Caco-2 (cell line): ENCODE data around the gene SLC24A1. TPM values are rescaled to one million over a fixed set of nuclear protein-coding genes. Genes with fewer than 3 reads are reported as not detected.

Experiments used
- BruUV-seq: library from RNA; stranded (reverse); fragments of 400-500 nt; replicated peaks from 2 replicates; lab custom pipeline; 2021; lab: Mats Ljungman, UMichigan
- CTCF ChIA-PET: fragments of 300-600 bp; sonication (Branson Sonifier 250); formaldehyde crosslinking; loops from one replicate; lab custom pipeline; 2022; ENCODE audit warnings: antibody characterized with exemption; lab: Charles Lee
- POLR2A ChIA-PET: fragments of 300-600 bp; sonication (Branson Sonifier 250); formaldehyde crosslinking; loops from one replicate; lab custom pipeline; 2022; ENCODE audit warnings: antibody characterized with exemption; lab: Charles Lee
- DNase-seq, 2 experiments: peaks; one replicate each; pipeline versions ENCODE4 v3.0.0 to v3.0.0-alpha.2; 2020 to 2022
- H3K27me3 ChIP-seq: replicated peaks from 2 replicates; pipeline ENCODE4 v1.6.0; 2011; ENCODE audit warnings: low read length; ENCODE audit not compliant: control insufficient read depth, insufficient read depth
- H3K36me3 ChIP-seq: 2 replicates; pipeline ENCODE4 v1.5.1; 2011; ENCODE audit warnings: low read length; ENCODE audit not compliant: control insufficient read depth, insufficient read depth
- H3K4me1 ChIP-seq: fragments of 250-450 bp; sonication (Bioruptor Pico); 2 replicates; pipeline ENCODE4 v1.5.1; 2020; ENCODE audit warnings: mild to moderate bottlenecking
- H3K4me3 ChIP-seq: 2 replicates; pipeline ENCODE4 v1.5.1; 2011; ENCODE audit warnings: low read depth, mild to moderate bottlenecking, control low read depth, low read length
- H3K9me3 ChIP-seq: fragments of 250-450 bp; sonication (Bioruptor Pico); 2 replicates; pipeline ENCODE4 v1.5.1; 2020; ENCODE audit warnings: mild to moderate bottlenecking, moderate library complexity
- H3K27ac Mint-ChIP-seq: one replicate; pipeline ENCODE4 v1.8.0; 2022; ENCODE audit warnings: mixed read lengths; ENCODE audit not compliant: unreplicated experiment
- H3K27me3 Mint-ChIP-seq: one replicate; pipeline ENCODE4 v1.8.0; 2022; ENCODE audit warnings: mixed read lengths; ENCODE audit not compliant: insufficient read depth, unreplicated experiment
- H3K36me3 Mint-ChIP-seq: one replicate; pipeline ENCODE4 v1.8.0; 2022; ENCODE audit warnings: mild to moderate bottlenecking, mixed read lengths; ENCODE audit not compliant: insufficient read depth, unreplicated experiment
- H3K4me1 Mint-ChIP-seq: one replicate; pipeline ENCODE4 v1.8.0; 2022; ENCODE audit warnings: low read depth, mixed read lengths; ENCODE audit not compliant: unreplicated experiment
- H3K4me3 Mint-ChIP-seq: one replicate; pipeline ENCODE4 v1.8.0; 2022; ENCODE audit warnings: mild to moderate bottlenecking, moderate library complexity, mixed read lengths; ENCODE audit not compliant: unreplicated experiment
- H3K9me3 Mint-ChIP-seq: one replicate; pipeline ENCODE4 v1.8.0; 2022; ENCODE audit warnings: mixed read lengths; ENCODE audit not compliant: unreplicated experiment
- CTCF ChIP-seq, 2 experiments: fragments of 200-600 bp in 1 of 2; IDR thresholded peaks; 1 replicate in 1 of 2; 2 replicates in 1 of 2; pipeline versions ENCODE4 v1.5.1 to v1.8.0; 2011 to 2022; ENCODE audit warnings: antibody characterized with exemption in 1 of 2, control low read depth in 1 of 2, inconsistent platforms in 1 of 2, low read depth in 1 of 2, low read length in 1 of 2, mild to moderate bottlenecking in 1 of 2, moderate library complexity in 1 of 2; ENCODE audit not compliant: insufficient read depth in 1 of 2, severe bottlenecking in 1 of 2, unreplicated experiment in 1 of 2
- intact Hi-C: fragments of 100-400 bp; cut with micrococcal nuclease; formaldehyde crosslinking; loops from one replicate; pipeline ENCODE4 v1.10.0; 2022; ENCODE audit not compliant: unreplicated experiment
- total RNA-seq: library from RNA; stranded (reverse); gene quantifications from 2 replicates; pipeline ENCODE4 v1.2.3, GENCODE V29; 2022

Gene SLC24A1
- total RNA-seq, 1 experiment from 2014 or later = 8.7 TPM

- Histone ChIP-seq H3K27me3 (no peaks in the 10 kb centered on the region), H3K4me3 (no peak overlapping the region), H3K9me3 (no peaks in the 10 kb centered on the region), H3K4me1 (no peaks in the 10 kb centered on the region), H3K36me3 (peaks cover 2% of the 10 kb centered on the region)
- Mint-ChIP-seq H3K4me3 (no peak overlapping the region), H3K27ac (no peak overlapping the region), H3K9me3 (no peaks in the 10 kb centered on the region), H3K36me3 (peaks cover 39% of the 10 kb centered on the region), H3K4me1 (no peaks in the 10 kb centered on the region), H3K27me3 (no peaks in the 10 kb centered on the region)
- no peak for TF ChIP-seq CTCF (IDR thresholded peaks at IDR 0.05; ENCODE audit: insufficient read depth in 1 of 2, low read depth in 1 of 2, low read length in 1 of 2, severe bottlenecking in 1 of 2, unreplicated experiment in 1 of 2)
- BruUV-seq = no TSS peak
- CTCF ChIA-PET = no interaction called here
- no peak for DNase-seq
- POLR2A ChIA-PET = no interaction called here
- intact Hi-C loops = loop anchor here (5.0 kb wide), 1 partner anchor 223 kb away; no protein-coding TSS in a partner anchor
Observed at GRCh38 chr15:65599677-65600076, 22.1 kb upstream of the SLC24A1 start.

- no peak for TF ChIP-seq CTCF (IDR thresholded peaks at IDR 0.05; ENCODE audit: insufficient read depth in 1 of 2, low read depth in 1 of 2, low read length in 1 of 2, severe bottlenecking in 1 of 2, unreplicated experiment in 1 of 2)
- Mint-ChIP-seq H3K4me1 (no peaks in the 10 kb centered on the region), H3K36me3 (peaks cover 26% of the 10 kb centered on the region), H3K9me3 (no peaks in the 10 kb centered on the region), H3K27me3 (no peaks in the 10 kb centered on the region), H3K4me3 (no peak overlapping the region), H3K27ac (no peak overlapping the region)
- intact Hi-C loops = no loop called here
- BruUV-seq = no TSS peak
- CTCF ChIA-PET = no interaction called here
- no peak for DNase-seq
- POLR2A ChIA-PET = no interaction called here
- Histone ChIP-seq H3K9me3 (no peaks in the 10 kb centered on the region), H3K4me3 (no peak overlapping the region), H3K27me3 (no peaks in the 10 kb centered on the region), H3K36me3 (no peaks in the 10 kb centered on the region), H3K4me1 (no peaks in the 10 kb centered on the region)
Observed at GRCh38 chr15:65603134-65603533, 18.6 kb upstream of the SLC24A1 start.

GRCh38 chr15:65603559-65603958, 18.2 kb upstream of the SLC24A1 start:
- H3K9me3 Mint-ChIP-seq = no peaks in the 10 kb centered on the region
- H3K4me3 ChIP-seq = no peak overlapping the region
- H3K9me3 ChIP-seq = no peaks in the 10 kb centered on the region
- peaks cover 22% of the 10 kb centered on the region for H3K36me3 Mint-ChIP-seq
- CTCF ChIA-PET = no interaction called here
- no peak for TF ChIP-seq CTCF (IDR thresholded peaks at IDR 0.05; ENCODE audit: insufficient read depth in 1 of 2, low read depth in 1 of 2, low read length in 1 of 2, severe bottlenecking in 1 of 2, unreplicated experiment in 1 of 2)
- H3K4me1 Mint-ChIP-seq = no peaks in the 10 kb centered on the region
- intact Hi-C loops = no loop called here
- no peaks in the 10 kb centered on the region for H3K27me3 Mint-ChIP-seq
- no peak for DNase-seq
- no peak overlapping the region for H3K4me3 Mint-ChIP-seq
- no peak overlapping the region for H3K27ac Mint-ChIP-seq
- BruUV-seq = no TSS peak
- no peaks in the 10 kb centered on the region for H3K36me3 ChIP-seq
- POLR2A ChIA-PET = no interaction called here
- H3K27me3 ChIP-seq = no peaks in the 10 kb centered on the region
- H3K4me1 ChIP-seq = no peaks in the 10 kb centered on the region
